A549 (cell line): ENCODE results near the gene GNRHR.

ENCODE experiments used
- BHLHE40 ChIP-seq: IDR thresholded peaks from 2 replicates; pipeline ENCODE4 v1.6.1; 2012; ENCODE audit warnings: low read depth, low read length, inconsistent platforms
- CTCF ChIP-seq: fragments of >200 bp; sonication (Bioruptor Twin); formaldehyde crosslinking; IDR thresholded peaks from 3 replicates; pipeline ENCODE4 v1.5.1; 2016
- EP300 ChIP-seq, 2 experiments: fragments of >200 bp; sonication (Bioruptor Twin); formaldehyde crosslinking; IDR thresholded peaks; 2 replicates in 1 of 2; 3 replicates in 1 of 2; pipeline ENCODE4 v1.6.1; 2016 to 2017
- RFX5 ChIP-seq: fragments of 450-650 bp; IDR thresholded peaks from 2 replicates; pipeline ENCODE4 v1.7.1; 2014; ENCODE audit warnings: antibody characterized with exemption, mild to moderate bottlenecking, moderate library complexity
- SMC3 ChIP-seq: fragments of >200 bp; sonication (Bioruptor Twin); formaldehyde crosslinking; IDR thresholded peaks from 3 replicates; pipeline ENCODE4 v1.6.1; 2018; ENCODE audit warnings: inconsistent platforms
- ZSCAN20 ChIP-seq: fragments of 250-450 bp; sonication (Bioruptor Pico); IDR thresholded peaks from 2 replicates; pipeline ENCODE4 v1.8.0; 2022; ENCODE audit warnings: mild to moderate bottlenecking, moderate library complexity
- TF ChIP-seq, protein P1 (sequence below): fragments of 250-450 bp; sonication (Bioruptor Pico); IDR thresholded peaks from 2 replicates; pipeline ENCODE4 v1.5.0; 2021; ENCODE audit warnings: mild to moderate bottlenecking, moderate library complexity, borderline replicate concordance

DNA sequence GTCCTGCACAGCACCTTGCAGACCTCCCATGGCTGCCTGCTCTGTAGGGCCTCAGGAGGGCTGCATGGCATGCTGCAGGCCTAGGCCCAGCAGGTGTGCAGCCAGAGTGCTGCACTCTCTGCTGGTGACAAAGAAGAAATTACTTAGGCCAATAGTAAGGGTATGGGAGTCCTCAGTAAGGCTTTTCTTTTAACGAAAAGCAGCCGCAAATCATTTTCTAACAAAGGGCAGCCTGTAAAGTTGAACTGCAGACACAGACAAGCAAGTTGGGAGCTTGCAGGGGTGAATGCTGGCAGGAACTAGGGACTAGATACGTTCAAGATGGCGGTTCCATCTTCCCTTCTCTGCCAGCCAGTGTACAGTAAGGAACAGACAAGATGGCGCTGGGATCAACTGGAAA, 30.8 kb downstream of the GNRHR start:
- TF ChIP-seq RFX5, result no peak
- TF ChIP-seq EP300 (IDR thresholded peaks at IDR 0.05), result no peak
- TF ChIP-seq CTCF, result no peak
- TF ChIP-seq, protein P1, sequence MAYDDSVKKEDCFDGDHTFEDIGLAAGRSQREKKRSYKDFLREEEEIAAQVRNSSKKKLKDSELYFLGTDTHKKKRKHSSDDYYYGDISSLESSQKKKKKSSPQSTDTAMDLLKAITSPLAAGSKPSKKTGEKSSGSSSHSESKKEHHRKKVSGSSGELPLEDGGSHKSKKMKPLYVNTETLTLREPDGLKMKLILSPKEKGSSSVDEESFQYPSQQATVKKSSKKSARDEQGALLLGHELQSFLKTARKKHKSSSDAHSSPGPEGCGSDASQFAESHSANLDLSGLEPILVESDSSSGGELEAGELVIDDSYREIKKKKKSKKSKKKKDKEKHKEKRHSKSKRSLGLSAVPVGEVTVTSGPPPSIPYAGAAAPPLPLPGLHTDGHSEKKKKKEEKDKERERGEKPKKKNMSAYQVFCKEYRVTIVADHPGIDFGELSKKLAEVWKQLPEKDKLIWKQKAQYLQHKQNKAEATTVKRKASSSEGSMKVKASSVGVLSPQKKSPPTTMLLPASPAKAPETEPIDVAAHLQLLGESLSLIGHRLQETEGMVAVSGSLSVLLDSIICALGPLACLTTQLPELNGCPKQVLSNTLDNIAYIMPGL (CRISPR knock-in tag), result no peak
- no peak for TF ChIP-seq SMC3
- TF ChIP-seq ZSCAN20 (CRISPR knock-in tag), result no peak
- no peak for TF ChIP-seq BHLHE40
